Hepatocyte (in vitro differentiated cells): ENCODE data around the gene OR2W1. TPM values are rescaled to one million over a fixed set of nuclear protein-coding genes. Genes with fewer than 3 reads are reported as not detected.

Source experiments
- DNase-seq: peaks from one replicate; pipeline ENCODE4 v3.0.0-alpha.2; 2016; ENCODE audit warnings: low spot score
- H2AFZ ChIP-seq: fragments of 200-600 bp; sonication (generic); 2 replicates; pipeline ENCODE4 v1.6.0; 2016; ENCODE audit warnings: antibody characterized with exemption, mild to moderate bottlenecking
- H3K27ac ChIP-seq: fragments of 200-600 bp; sonication (generic); 2 replicates; pipeline ENCODE4 v1.5.1; 2016; ENCODE audit warnings: mild to moderate bottlenecking
- H3K27me3 ChIP-seq: fragments of 200-600 bp; sonication (generic); 2 replicates; pipeline ENCODE4 v1.6.1; 2016
- H3K36me3 ChIP-seq: fragments of 200-600 bp; sonication (generic); replicated peaks from 2 replicates; pipeline ENCODE4 v1.5.1; 2016; ENCODE audit warnings: low read depth; ENCODE audit not compliant: insufficient read depth
- H3K4me1 ChIP-seq: fragments of 200-600 bp; sonication (generic); 2 replicates; pipeline ENCODE4 v1.5.1; 2016; ENCODE audit warnings: mild to moderate bottlenecking, moderate library complexity; ENCODE audit not compliant: insufficient read depth
- H3K4me2 ChIP-seq: fragments of 200-600 bp; sonication (generic); 2 replicates; pipeline ENCODE4 v1.6.0; 2016
- H3K4me3 ChIP-seq: fragments of 200-600 bp; sonication (generic); 2 replicates; pipeline ENCODE4 v1.5.1; 2016; ENCODE audit warnings: mild to moderate bottlenecking
- H3K79me2 ChIP-seq: fragments of 200-600 bp; sonication (generic); 2 replicates; pipeline ENCODE4 v1.6.0; 2017; ENCODE audit warnings: mild to moderate bottlenecking
- H3K9me2 ChIP-seq: fragments of 200-600 bp; sonication (generic); replicated peaks from 2 replicates; pipeline ENCODE4 v1.6.0; 2017; ENCODE audit warnings: mild to moderate bottlenecking; ENCODE audit not compliant: insufficient read depth
- H3K9me3 ChIP-seq: fragments of 200-600 bp; sonication (generic); 2 replicates; pipeline ENCODE4 v1.5.1; 2016; ENCODE audit warnings: low read depth, mild to moderate bottlenecking
- H4K20me1 ChIP-seq: fragments of 200-600 bp; sonication (generic); 2 replicates; pipeline ENCODE4 v1.6.0; 2016; ENCODE audit warnings: mild to moderate bottlenecking; ENCODE audit not compliant: insufficient read depth, poor library complexity, severe bottlenecking
- CTCF ChIP-seq: fragments of 200-600 bp; sonication (generic); IDR thresholded peaks from 2 replicates; pipeline ENCODE4 v1.5.1; 2016; ENCODE audit warnings: antibody characterized with exemption, mild to moderate bottlenecking; ENCODE audit not compliant: poor library complexity
- EZH2 ChIP-seq: fragments of 200-600 bp; sonication (generic); IDR thresholded peaks from 2 replicates; pipeline ENCODE4 v1.6.1; 2016; ENCODE audit warnings: antibody characterized with exemption, mild to moderate bottlenecking, borderline replicate concordance
- EZH2phosphoT487 ChIP-seq: fragments of 200-600 bp; sonication (generic); IDR thresholded peaks from one replicate; pipeline ENCODE4 v1.6.1; 2018; ENCODE audit warnings: antibody characterized with exemption, mild to moderate bottlenecking, low read depth, moderate library complexity; ENCODE audit not compliant: unreplicated experiment, severe bottlenecking
- WGBS: methylation state at CpG from one replicate; pipeline ENCODE4 v1.1.6; 2016; ENCODE audit warnings: low lambda C conversion rate; ENCODE audit errors: missing lambda C conversion rate; 5-methylcytosine and 5-hydroxymethylcytosine counted together
- polyA plus RNA-seq: library from polyadenylated mRNA; unstranded; fragments of >200 nt; fragmentation: Nextera tagmentation; extraction: Ambion mirVana; gene quantifications from 2 replicates; pipeline ENCODE4 v1.2.1, GENCODE V29; 2016
- total RNA-seq: library from RNA; depleted of rRNA; stranded (reverse); fragments of >200 nt; gene quantifications from 2 replicates; pipeline ENCODE4 v1.2.3, GENCODE V29; 2014

The OR2W1 gene
- total and polyA plus RNA-seq, 2 experiments from 2014 or later, result not detected

- Histone ChIP-seq H3K27me3 (peaks cover 20% of the 10 kb centered on the region), H3K9me2 (no peaks in the 10 kb centered on the region), H4K20me1 (no peaks in the 10 kb centered on the region), H3K4me1 (no peaks in the 10 kb centered on the region), H3K79me2 (no peaks in the 10 kb centered on the region), H3K4me2 (no peak overlapping the region), H2AFZ (no peak overlapping the region), H3K36me3 (no peaks in the 10 kb centered on the region), H3K4me3 (no peak overlapping the region), H3K27ac (no peak overlapping the region), H3K9me3 (no peaks in the 10 kb centered on the region)
- no peak for TF ChIP-seq CTCF
- TF ChIP-seq EZH2, result no peak
- TF ChIP-seq EZH2phosphoT487, result no peak
- DNase-seq, result no peak
- 94% methylated on average over 13 of the region's 13 CpGs for WGBS
Measured at GRCh38 chr6:29028821-29029220, 16.2 kb downstream of the OR2W1 start.

- DNase-seq, result no peak
- 62% methylated on average over 2 of the region's 2 CpGs for WGBS
Measured at GRCh38 chr6:29025927-29026585, 18.9 kb downstream of the OR2W1 start.

GRCh38 chr6:29021434-29021833 lies 23.5 kb downstream of the OR2W1 start:
- no peak overlapping the region for H2AFZ ChIP-seq
- no peaks in the 10 kb centered on the region for H3K9me3 ChIP-seq
- H3K27ac ChIP-seq, result no peak overlapping the region
- TF ChIP-seq EZH2phosphoT487 (no peak), EZH2 (no peak), CTCF (no peak)
- no peaks in the 10 kb centered on the region for H4K20me1 ChIP-seq
- H3K36me3 ChIP-seq, result no peaks in the 10 kb centered on the region
- no peak for DNase-seq
- no peaks in the 10 kb centered on the region for H3K79me2 ChIP-seq
- no peaks in the 10 kb centered on the region for H3K9me2 ChIP-seq
- H3K4me3 ChIP-seq, result no peak overlapping the region
- peaks cover 13% of the 10 kb centered on the region for H3K27me3 ChIP-seq
- H3K4me2 ChIP-seq, result no peak overlapping the region
- H3K4me1 ChIP-seq, result no peaks in the 10 kb centered on the region
- 75% methylated on average over 2 of the region's 2 CpGs for WGBS

More at GRCh38 chr6:29025927-29026585, 18.9 kb downstream of the OR2W1 start:
- no peaks in the 10 kb centered on the region for H4K20me1 ChIP-seq
- H3K4me1 ChIP-seq, result no peaks in the 10 kb centered on the region
- no peaks in the 10 kb centered on the region for H3K9me2 ChIP-seq
- H2AFZ ChIP-seq, result no peak overlapping the region
- no peaks in the 10 kb centered on the region for H3K36me3 ChIP-seq
- no peak overlapping the region for H3K4me2 ChIP-seq
- no peak overlapping the region for H3K27ac ChIP-seq
- no peak overlapping the region for H3K4me3 ChIP-seq
- H3K27me3 ChIP-seq, result peaks cover 20% of the 10 kb centered on the region
- H3K9me3 ChIP-seq, result no peaks in the 10 kb centered on the region
- H3K79me2 ChIP-seq, result no peaks in the 10 kb centered on the region
- TF ChIP-seq EZH2, result no peak
- no peak for TF ChIP-seq EZH2phosphoT487
- TF ChIP-seq CTCF, result no peak

- no peak for DNase-seq
- H3K4me1 ChIP-seq, result no peaks in the 10 kb centered on the region
- no peak for TF ChIP-seq CTCF
- TF ChIP-seq EZH2, result no peak
- TF ChIP-seq EZH2phosphoT487, result no peak
- no peaks in the 10 kb centered on the region for H3K36me3 ChIP-seq
- H3K79me2 ChIP-seq, result no peaks in the 10 kb centered on the region
- H3K27me3 ChIP-seq, result peaks cover under 1% of the 10 kb centered on the region
- no peak overlapping the region for H3K27ac ChIP-seq
- WGBS, result 86% methylated on average over 2 of the region's 2 CpGs
- H3K4me2 ChIP-seq, result no peak overlapping the region
- no peak overlapping the region for H2AFZ ChIP-seq
- no peak overlapping the region for H3K4me3 ChIP-seq
- no peaks in the 10 kb centered on the region for H3K9me2 ChIP-seq
- H3K9me3 ChIP-seq, result no peaks in the 10 kb centered on the region
- H4K20me1 ChIP-seq, result no peaks in the 10 kb centered on the region
Measured at GRCh38 chr6:29019629-29020028, 25.3 kb downstream of the OR2W1 start.
